SJCRH30 (cell line): ENCODE data around the gene PDGFRA. TPM values are rescaled to one million over a fixed set of nuclear protein-coding genes. Genes with fewer than 3 reads are reported as not detected.
"Not testable (repeated sequence)": the region's sequence is repeated elsewhere in the genome, so short reads cannot be mapped to it uniquely, and the experiment has no call there.

Source experiments
- DNase-seq, 2 experiments: peaks; one replicate each; pipeline ENCODE4 v3.0.0-alpha.2; 2015 to 2020
- H3K27ac ChIP-seq: fragments of 250-450 bp; sonication (Bioruptor Pico); 2 replicates; pipeline ENCODE4 v1.5.1; 2020; ENCODE audit warnings: mild to moderate bottlenecking, moderate library complexity
- H3K27me3 ChIP-seq: fragments of 250-450 bp; sonication (Bioruptor Pico); 2 replicates; pipeline ENCODE4 v1.5.1; 2020; ENCODE audit warnings: mild to moderate bottlenecking, moderate library complexity
- H3K36me3 ChIP-seq: fragments of 250-450 bp; sonication (Bioruptor Pico); 2 replicates; pipeline ENCODE4 v1.5.1; 2020; ENCODE audit warnings: mild to moderate bottlenecking, moderate library complexity
- H3K4me1 ChIP-seq: fragments of 250-450 bp; sonication (Bioruptor Pico); 2 replicates; pipeline ENCODE4 v1.5.1; 2020; ENCODE audit warnings: mild to moderate bottlenecking, moderate library complexity
- H3K4me3 ChIP-seq: fragments of 250-450 bp; sonication (Bioruptor Pico); 2 replicates; pipeline ENCODE4 v1.5.1; 2020; ENCODE audit warnings: mild to moderate bottlenecking, moderate library complexity
- H3K9me3 ChIP-seq: fragments of 250-450 bp; sonication (Bioruptor Pico); replicated peaks from 2 replicates; pipeline ENCODE4 v1.5.1; 2020; ENCODE audit warnings: mild to moderate bottlenecking, moderate library complexity
- total RNA-seq: library from RNA; depleted of rRNA; stranded (reverse); fragments of >200 nt; shearing (Covaris generic); gene quantifications from 2 replicates; pipeline ENCODE4 v1.2.3, GENCODE V29; 2014

PDGFRA gene
- total RNA-seq, 1 experiment from 2014 or later = 20.7 TPM

- Histone ChIP-seq H3K4me1 (peaks cover 6% of the 10 kb centered on the region; the same call in 1 of the 2 replicates), H3K4me3 (no peak overlapping the region; the same call in 1 of the 2 replicates)
- DNase-seq = no peak
Observed at GRCh38 chr4:54231768-54232688, 2.9 kb downstream of the PDGFRA start.

DNA sequence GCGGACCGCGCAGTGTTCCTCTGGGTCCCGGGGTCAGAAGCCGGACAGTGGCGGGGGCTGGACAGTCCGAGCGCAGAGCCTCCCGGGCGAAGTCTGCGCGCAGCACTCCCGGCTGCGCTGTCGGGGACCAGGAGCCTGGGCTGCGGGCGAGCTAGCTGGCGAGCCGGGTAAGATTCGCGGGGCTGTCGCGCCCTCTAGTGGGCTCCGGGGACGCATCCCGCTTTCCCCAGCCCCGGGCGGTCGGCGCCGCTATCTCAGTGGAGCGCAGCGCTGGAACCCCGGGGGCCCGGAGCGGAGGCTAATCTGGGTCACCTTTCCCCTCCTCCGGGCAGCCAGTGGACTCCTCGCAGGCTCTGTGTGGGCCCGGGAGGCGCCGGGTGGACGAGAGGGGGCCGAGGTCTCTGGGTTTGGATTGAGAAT lies 4.2 kb downstream of the PDGFRA start:
- Histone ChIP-seq H3K27me3 (no peaks in the 10 kb centered on the region), H3K4me1 (peaks cover 6% of the 10 kb centered on the region; the same call in 1 of the 2 replicates), H3K4me3 (peak overlapping the region; percentile 80), H3K27ac (peak overlapping the region; percentile 60), H3K9me3 (no peaks in the 10 kb centered on the region), H3K36me3 (no peaks in the 10 kb centered on the region)
- DNase-seq = peak; percentile 86 to 93

More at GRCh38 chr4:54231768-54232688, 2.9 kb downstream of the PDGFRA start:
- Histone ChIP-seq H3K36me3 (no peaks in the 10 kb centered on the region), H3K9me3 (no peaks in the 10 kb centered on the region), H3K27me3 (no peaks in the 10 kb centered on the region), H3K27ac (no peak overlapping the region)

- peak; percentile 73 to 93 for DNase-seq
- H3K9me3 ChIP-seq = no peaks in the 10 kb centered on the region
- H3K27ac ChIP-seq = peak overlapping the region; percentile 60; the same call in 1 of the 2 replicates
- H3K27me3 ChIP-seq = no peaks in the 10 kb centered on the region
- H3K36me3 ChIP-seq = no peaks in the 10 kb centered on the region
- H3K4me1 ChIP-seq = peaks cover 6% of the 10 kb centered on the region; the same call in 1 of the 2 replicates
- peak overlapping the region; percentile 80 for H3K4me3 ChIP-seq
Observed at GRCh38 chr4:54233697-54234496, 4.8 kb downstream of the PDGFRA start.

DNA sequence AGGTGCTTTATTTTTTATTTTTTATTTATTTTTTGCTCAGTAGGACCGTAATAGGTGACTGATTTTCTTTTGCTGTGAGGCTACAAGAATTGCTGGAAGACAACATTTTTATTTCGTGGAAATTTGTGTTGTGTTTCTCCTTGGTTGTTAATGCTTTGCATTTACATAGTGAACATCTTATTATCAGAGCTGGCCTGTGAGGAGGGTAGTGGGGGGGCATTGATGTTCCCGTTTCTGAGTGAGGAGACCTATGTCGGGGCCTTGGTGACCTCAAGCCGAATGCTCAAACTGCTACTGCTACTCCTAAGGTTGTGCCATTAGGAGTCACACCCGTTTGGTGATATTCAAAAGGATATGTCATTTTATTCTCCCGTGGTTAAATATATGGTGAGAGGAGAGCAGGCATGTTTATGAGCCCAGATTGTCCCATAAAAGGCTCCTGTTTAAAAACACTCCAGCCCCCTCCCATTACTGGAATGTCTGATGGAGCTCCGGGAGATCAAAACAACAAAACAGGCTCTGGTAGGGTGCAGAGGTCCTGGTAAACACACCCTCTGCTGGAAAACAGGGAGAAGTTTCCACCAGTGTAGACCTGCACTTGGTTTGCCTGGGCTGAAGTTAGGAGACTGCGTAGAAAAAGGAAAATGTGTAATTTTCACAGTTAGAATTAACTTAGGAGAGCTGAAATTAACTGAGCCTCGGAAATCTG lies 5.6 kb downstream of the PDGFRA start:
- peak overlapping the region; percentile 80 for H3K4me3 ChIP-seq
- H3K27ac ChIP-seq = no peak overlapping the region
- H3K27me3 ChIP-seq = no peaks in the 10 kb centered on the region
- DNase-seq = peak in 1 of 2 experiments; percentile 25
- no peaks in the 10 kb centered on the region for H3K36me3 ChIP-seq
- peaks cover 6% of the 10 kb centered on the region; the same call in 1 of the 2 replicates for H3K4me1 ChIP-seq
- no peaks in the 10 kb centered on the region for H3K9me3 ChIP-seq

DNA sequence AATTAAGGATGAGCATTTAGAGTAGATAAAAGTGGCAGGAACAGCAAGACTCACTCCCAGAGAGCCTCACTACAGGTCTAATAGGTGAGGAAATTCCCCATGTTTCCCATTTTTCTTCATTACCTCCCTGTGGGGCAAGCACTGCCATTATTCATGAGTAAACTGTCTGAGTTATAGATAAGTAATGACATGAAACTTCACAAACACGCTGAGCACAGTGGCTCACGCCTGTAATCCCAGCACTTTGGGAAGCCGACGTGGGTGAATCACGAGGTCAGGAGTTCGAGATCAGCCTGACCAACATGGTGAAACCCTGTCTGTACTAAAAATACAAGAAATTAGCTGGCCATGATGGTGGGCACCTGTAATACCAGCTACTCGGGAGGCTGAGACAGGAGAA lies 7.2 kb downstream of the PDGFRA start:
- H3K4me3 ChIP-seq, H3K36me3 ChIP-seq, H3K4me1 ChIP-seq, H3K27ac ChIP-seq, DNase-seq, H3K27me3 ChIP-seq: not testable (repeated sequence)
- H3K9me3 ChIP-seq = peaks cover 12% of the 10 kb centered on the region

DNA sequence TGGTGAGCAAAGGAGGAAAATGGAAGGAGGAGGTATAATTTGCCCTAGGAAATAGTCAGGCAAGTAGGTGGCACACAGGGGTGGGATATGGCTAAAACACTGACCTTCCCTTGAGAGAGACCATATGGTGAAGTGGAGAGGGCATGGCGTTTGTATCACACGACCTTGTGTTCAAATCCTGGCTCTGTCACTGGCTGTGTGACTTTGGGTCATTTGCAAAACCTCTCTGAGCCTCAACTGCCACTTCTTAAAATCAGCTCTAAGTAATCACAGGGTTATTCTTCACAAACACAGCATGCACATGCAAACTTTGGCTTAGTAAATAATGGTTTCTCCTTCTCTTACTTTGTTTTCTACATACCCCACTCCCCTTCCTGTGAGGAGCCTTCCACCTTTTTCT lies 8.7 kb downstream of the PDGFRA start:
- DNase-seq = no peak
- Histone ChIP-seq H3K36me3 (no peaks in the 10 kb centered on the region), H3K27me3 (no peaks in the 10 kb centered on the region), H3K27ac (no peak overlapping the region), H3K4me3 (no peak overlapping the region), H3K9me3 (peaks cover 21% of the 10 kb centered on the region), H3K4me1 (peaks cover 6% of the 10 kb centered on the region; the same call in 1 of the 2 replicates)

DNA sequence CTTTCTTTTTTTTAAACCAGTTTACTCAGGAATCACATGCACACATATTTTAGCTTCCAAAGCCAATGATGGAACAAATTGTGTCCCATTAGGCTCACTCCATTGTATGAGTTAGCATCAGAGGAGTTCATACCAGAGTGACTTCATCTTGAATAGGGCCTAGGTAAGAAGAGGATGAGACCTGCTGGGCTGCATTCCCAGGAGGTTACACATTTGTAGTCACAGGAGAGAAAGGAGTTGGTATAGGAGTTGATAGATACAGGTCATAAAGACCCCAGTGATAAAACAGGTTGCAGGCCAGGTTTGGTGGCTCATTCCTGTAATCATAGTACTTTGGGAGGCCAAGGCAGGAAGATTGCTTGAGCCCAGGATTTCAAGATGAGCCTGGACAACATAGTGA lies 9.3 kb downstream of the PDGFRA start:
- no peaks in the 10 kb centered on the region for H3K36me3 ChIP-seq
- no peak for DNase-seq
- H3K4me1 ChIP-seq = peaks cover 6% of the 10 kb centered on the region; the same call in 1 of the 2 replicates
- no peaks in the 10 kb centered on the region for H3K27me3 ChIP-seq
- no peak overlapping the region for H3K27ac ChIP-seq
- H3K4me3 ChIP-seq = no peak overlapping the region
- peaks cover 21% of the 10 kb centered on the region for H3K9me3 ChIP-seq

GRCh38 chr4:54241268-54241823 lies 12.3 kb downstream of the PDGFRA start:
- not testable (repeated sequence) for H3K27me3 ChIP-seq, H3K4me1 ChIP-seq, H3K27ac ChIP-seq, H3K36me3 ChIP-seq, H3K4me3 ChIP-seq
- H3K9me3 ChIP-seq = peaks cover 21% of the 10 kb centered on the region
- peak in 1 of 2 experiments; percentile 28 for DNase-seq

- not testable (repeated sequence) for H3K36me3 ChIP-seq, H3K4me1 ChIP-seq, H3K27me3 ChIP-seq, H3K4me3 ChIP-seq, H3K27ac ChIP-seq, DNase-seq
- peaks cover 23% of the 10 kb centered on the region for H3K9me3 ChIP-seq
Observed at GRCh38 chr4:54243541-54243940, 14.4 kb downstream of the PDGFRA start.

- not testable (repeated sequence) for H3K27me3 ChIP-seq, H3K4me3 ChIP-seq, H3K9me3 ChIP-seq, H3K4me1 ChIP-seq, DNase-seq, H3K27ac ChIP-seq, H3K36me3 ChIP-seq
Observed at GRCh38 chr4:54252312-54252711, 23.2 kb downstream of the PDGFRA start.

DNA sequence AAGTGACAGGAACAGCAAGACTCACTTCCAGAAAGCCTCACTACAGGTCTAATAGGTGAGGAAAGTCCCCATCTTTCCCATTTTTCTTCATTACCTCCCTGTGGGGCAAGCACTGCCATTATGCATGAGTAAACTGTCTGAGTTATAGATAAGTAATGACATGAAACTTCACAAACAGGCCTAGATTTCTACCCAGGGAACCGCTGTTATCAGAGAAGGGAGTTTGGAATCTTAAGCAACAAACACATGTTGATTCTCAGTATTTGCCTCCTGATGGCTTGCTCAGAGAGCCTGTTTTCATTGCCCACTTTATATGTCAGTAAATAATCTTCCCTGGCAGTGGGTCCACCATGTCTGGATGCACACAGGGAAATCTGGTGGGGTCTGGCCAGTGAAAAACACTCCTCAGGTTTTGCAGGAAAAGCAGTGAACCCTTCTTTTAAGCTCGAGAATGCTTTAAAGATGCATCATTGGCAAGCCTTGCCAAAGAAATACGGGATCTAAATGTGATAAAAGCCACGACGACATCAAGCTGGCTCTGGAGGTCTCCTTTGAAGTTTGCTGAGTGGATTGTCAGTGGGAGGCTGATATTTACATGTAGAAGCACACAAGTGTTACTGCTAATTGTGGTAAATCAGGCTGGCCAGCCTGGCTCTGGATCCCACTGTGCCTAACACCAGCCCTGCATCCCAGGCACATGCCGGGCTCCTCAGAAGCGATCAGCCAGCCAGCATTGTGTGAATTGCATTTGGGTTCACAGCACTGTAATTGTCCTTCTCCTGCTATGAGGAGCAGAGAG lies 25.2 kb downstream of the PDGFRA start:
- Histone ChIP-seq H3K36me3 (no peaks in the 10 kb centered on the region), H3K4me1 (no peaks in the 10 kb centered on the region), H3K27me3 (no peaks in the 10 kb centered on the region), H3K27ac (no peak overlapping the region), H3K9me3 (peaks cover under 1% of the 10 kb centered on the region; the same call in 1 of the 2 replicates), H3K4me3 (no peak overlapping the region)
- DNase-seq = no peak

DNA sequence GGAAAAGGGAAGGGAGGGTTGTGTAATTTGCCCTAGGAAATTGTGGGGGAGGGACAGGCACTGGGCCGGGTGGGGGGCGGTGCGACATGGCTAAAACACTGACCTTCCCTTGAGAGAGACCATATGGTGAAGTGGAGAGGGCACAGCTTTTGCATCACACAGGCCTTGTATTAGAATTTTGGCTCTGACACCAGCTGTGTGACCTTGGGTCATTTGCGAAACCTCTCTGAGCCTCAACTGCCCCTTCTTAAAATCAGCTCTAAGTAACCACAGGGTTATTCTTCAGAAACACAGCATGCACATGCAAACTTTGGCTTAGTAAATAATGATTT lies 25.8 kb downstream of the PDGFRA start:
- no peaks in the 10 kb centered on the region for H3K9me3 ChIP-seq
- no peaks in the 10 kb centered on the region for H3K27me3 ChIP-seq
- 0 out of 2 replicates have a peak, but pooled peaks cover 2% of the 10 kb centered on the region for H3K4me1 ChIP-seq
- no peak overlapping the region for H3K4me3 ChIP-seq
- H3K27ac ChIP-seq = no peak overlapping the region
- DNase-seq = no peak
- no peaks in the 10 kb centered on the region for H3K36me3 ChIP-seq

- Histone ChIP-seq H3K4me1 (0 out of 2 replicates have a peak, but pooled peaks cover 5% of the 10 kb centered on the region), H3K27me3 (no peaks in the 10 kb centered on the region), H3K4me3 (no peak overlapping the region), H3K9me3 (no peaks in the 10 kb centered on the region), H3K36me3 (no peaks in the 10 kb centered on the region), H3K27ac (no peak overlapping the region)
- no peak for DNase-seq
Observed at GRCh38 chr4:54255881-54256280, 26.8 kb downstream of the PDGFRA start.
